ENCODE data around the gene APC.

APC gene

DNA sequence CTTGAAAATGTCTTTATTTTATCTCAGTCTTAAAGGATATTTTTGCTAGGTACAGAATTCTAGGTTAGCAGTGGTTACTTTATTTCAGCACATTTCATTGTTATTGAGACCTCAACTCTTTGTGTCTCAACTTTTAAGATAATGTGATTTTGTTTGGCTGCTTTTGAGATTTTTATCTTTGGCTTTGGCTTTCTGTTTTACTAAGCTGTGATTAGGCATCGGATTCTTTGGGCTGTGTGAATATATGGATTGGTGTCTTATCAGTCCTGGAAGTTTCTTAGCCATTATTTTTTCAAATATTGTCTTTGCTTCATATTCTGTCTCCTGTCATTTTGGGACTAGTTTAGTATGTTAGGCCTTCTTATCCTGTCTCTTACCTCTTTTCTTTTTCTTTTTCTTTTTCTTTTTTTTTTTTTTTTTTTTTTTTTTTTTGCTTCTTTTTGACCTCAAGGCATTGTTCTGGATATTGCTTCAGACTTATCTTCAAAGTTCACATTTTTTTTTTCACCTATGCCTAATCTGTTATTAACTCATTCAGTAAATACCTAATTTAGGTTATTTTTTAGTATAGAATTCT lies 20.1 kb upstream of the APC start:
- 83% methylated on average over 1 of the region's 1 CpG for WGBS
- H3K4me1 ChIP-seq (ENCODE audit: insufficient read depth, low read length): peaks cover 17% of the 10 kb centered on the region
- H3K9me3 ChIP-seq (ENCODE audit: insufficient read depth, low read depth, low read length): no peaks in the 10 kb centered on the region
- H3K9ac ChIP-seq (ENCODE audit: low read depth, low read length): no peak overlapping the region
- no peaks in the 10 kb centered on the region for H3K36me3 ChIP-seq (ENCODE audit: insufficient read depth, low read length)
- H3K27ac ChIP-seq (ENCODE audit: low read depth, low read length): no peak overlapping the region
- H3K4me3 ChIP-seq (ENCODE audit: low read length): no peak overlapping the region
- H3K27me3 ChIP-seq (ENCODE audit: insufficient read depth, low read length): no peaks in the 10 kb centered on the region

DNA sequence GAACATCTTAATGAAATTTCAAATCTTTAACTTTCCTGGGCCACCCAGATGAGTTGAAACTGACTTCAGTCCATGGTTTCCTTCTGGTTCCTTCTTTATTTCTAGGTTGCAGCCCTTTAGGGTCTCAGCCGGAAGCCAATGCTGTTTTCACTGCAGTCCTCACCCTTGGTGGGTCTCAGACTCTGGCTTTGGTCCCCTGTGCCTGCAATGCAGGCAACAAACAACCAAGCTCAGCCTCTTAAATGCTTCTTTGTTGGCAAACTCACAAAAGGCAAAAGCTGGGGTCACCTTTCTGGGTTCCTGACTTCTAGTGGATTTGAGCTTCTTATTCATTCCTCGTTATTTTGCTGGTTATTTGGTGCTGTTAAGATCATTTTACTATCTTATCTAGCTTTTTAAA lies 19.3 kb upstream of the APC start:
- H3K4me3 ChIP-seq (ENCODE audit: low read length): no peak overlapping the region
- no peak overlapping the region for H3K27ac ChIP-seq (ENCODE audit: low read depth, low read length)
- WGBS: 85% methylated on average over 2 of the region's 2 CpGs
- H3K4me1 ChIP-seq (ENCODE audit: insufficient read depth, low read length): peaks cover 17% of the 10 kb centered on the region
- no peaks in the 10 kb centered on the region for H3K36me3 ChIP-seq (ENCODE audit: insufficient read depth, low read length)
- no peaks in the 10 kb centered on the region for H3K9me3 ChIP-seq (ENCODE audit: insufficient read depth, low read depth, low read length)
- H3K9ac ChIP-seq (ENCODE audit: low read depth, low read length): no peak overlapping the region
- H3K27me3 ChIP-seq (ENCODE audit: insufficient read depth, low read length): no peaks in the 10 kb centered on the region

DNA sequence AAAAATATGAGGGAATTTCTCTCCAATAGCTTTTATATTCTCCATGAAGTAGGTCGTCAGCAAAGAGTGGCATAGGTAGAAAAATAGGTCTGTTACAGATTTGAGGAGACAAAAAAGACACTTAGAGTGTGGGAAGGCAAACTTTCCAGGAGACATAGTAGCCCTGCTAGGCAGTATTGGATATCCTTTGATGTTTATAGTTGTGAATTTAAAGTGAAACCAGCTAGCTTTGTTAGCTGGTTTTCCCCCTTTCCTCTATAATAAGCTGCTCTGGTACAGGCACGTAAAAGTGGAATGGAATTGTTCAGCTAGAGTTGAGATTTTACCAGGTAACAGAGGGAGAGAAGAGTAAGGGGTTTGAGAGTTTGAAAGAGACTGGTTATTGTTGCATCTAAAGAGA lies 17.1 kb upstream of the APC start:
- Histone ChIP-seq H3K4me1 (ENCODE audit: insufficient read depth, low read length) (peaks cover 17% of the 10 kb centered on the region), H3K27ac (ENCODE audit: low read depth, low read length) (no peak overlapping the region), H3K9me3 (ENCODE audit: insufficient read depth, low read depth, low read length) (no peaks in the 10 kb centered on the region), H3K9ac (ENCODE audit: low read depth, low read length) (no peak overlapping the region), H3K36me3 (ENCODE audit: insufficient read depth, low read length) (no peaks in the 10 kb centered on the region), H3K27me3 (ENCODE audit: insufficient read depth, low read length) (no peaks in the 10 kb centered on the region), H3K4me3 (ENCODE audit: low read length) (no peak overlapping the region)
- WGBS: 92% methylated on average over 2 of the region's 2 CpGs

DNA sequence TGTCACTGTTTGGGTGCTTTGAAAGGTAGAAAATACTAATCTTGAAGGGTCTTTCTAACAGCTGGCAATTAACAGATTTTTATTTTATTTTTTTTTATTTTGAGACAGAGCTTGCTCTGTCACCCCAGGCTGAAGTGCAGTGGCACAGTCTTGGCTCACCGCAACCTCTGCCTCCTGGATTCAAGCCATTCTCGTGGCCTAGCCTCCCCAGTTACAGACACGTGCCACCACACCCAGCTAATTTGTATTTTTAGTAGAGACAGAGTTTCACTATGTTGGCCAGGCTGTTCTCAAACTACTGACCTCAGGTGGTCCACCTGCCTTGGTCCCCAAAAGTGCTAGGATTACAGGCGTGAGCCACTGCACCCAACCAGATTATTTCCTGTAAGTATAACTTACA lies 12.8 kb upstream of the APC start:
- Histone ChIP-seq H3K27ac (ENCODE audit: low read depth, low read length) (no peak overlapping the region), H3K4me1 (ENCODE audit: insufficient read depth, low read length) (no peaks in the 10 kb centered on the region), H3K4me3 (ENCODE audit: low read length) (no peak overlapping the region), H3K36me3 (ENCODE audit: insufficient read depth, low read length) (no peaks in the 10 kb centered on the region), H3K27me3 (ENCODE audit: insufficient read depth, low read length) (no peaks in the 10 kb centered on the region), H3K9me3 (ENCODE audit: insufficient read depth, low read depth, low read length) (no peaks in the 10 kb centered on the region), H3K9ac (ENCODE audit: low read depth, low read length) (no peak overlapping the region)
- 92% methylated on average over 4 of the region's 4 CpGs for WGBS

DNA sequence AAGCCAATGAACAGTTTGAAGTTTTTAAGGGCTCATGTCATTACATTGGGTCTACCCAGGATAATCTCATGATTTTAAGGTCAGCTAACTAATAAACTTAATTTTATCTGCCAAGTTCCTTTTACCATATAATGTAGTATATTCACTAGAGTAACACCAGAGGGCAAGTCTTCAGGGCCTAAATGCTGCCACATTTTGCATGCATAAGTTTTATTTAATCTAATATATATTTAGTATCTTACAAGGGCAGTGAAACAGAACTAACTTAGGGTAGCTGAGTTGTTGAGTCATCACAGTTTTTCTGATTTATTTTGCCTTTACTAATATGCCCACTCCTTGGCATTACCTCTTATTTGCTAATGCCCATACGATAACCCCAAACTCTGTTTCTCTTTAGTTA lies 8.1 kb upstream of the APC start:
- no peaks in the 10 kb centered on the region for H3K36me3 ChIP-seq (ENCODE audit: insufficient read depth, low read length)
- no peaks in the 10 kb centered on the region for H3K27me3 ChIP-seq (ENCODE audit: insufficient read depth, low read length)
- no peak overlapping the region for H3K9ac ChIP-seq (ENCODE audit: low read depth, low read length)
- no peaks in the 10 kb centered on the region for H3K4me1 ChIP-seq (ENCODE audit: insufficient read depth, low read length)
- no CpG with 5 or more reads among the region's 1 CpG for WGBS
- no peak overlapping the region for H3K27ac ChIP-seq (ENCODE audit: low read depth, low read length)
- no peaks in the 10 kb centered on the region for H3K9me3 ChIP-seq (ENCODE audit: insufficient read depth, low read depth, low read length)
- no peak overlapping the region for H3K4me3 ChIP-seq (ENCODE audit: low read length)

DNA sequence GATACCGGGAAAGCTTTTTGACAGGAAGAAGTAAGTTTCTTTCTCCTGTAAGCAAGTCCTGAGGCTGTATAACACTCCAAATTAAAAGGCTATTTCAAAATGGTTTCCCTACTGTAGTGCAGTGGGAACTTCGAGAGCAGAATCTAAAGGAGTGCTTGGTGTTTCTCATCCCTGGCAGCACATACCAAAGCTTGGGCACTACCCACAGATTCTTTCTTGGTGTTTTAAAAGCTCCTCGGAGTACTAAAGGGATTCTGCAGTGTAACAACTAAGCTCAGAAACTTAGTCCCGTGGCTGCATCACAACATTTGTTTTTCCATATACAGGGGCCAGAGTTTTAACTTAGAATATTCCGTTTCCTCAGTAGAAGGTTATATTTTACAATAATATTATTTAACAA lies 5.6 kb upstream of the APC start:
- no peak overlapping the region for H3K4me3 ChIP-seq (ENCODE audit: low read length)
- no peak overlapping the region for H3K9ac ChIP-seq (ENCODE audit: low read depth, low read length)
- no peaks in the 10 kb centered on the region for H3K9me3 ChIP-seq (ENCODE audit: insufficient read depth, low read depth, low read length)
- H3K36me3 ChIP-seq (ENCODE audit: insufficient read depth, low read length): no peaks in the 10 kb centered on the region
- WGBS: 90% methylated on average over 4 of the region's 5 CpGs
- no peaks in the 10 kb centered on the region for H3K27me3 ChIP-seq (ENCODE audit: insufficient read depth, low read length)
- no peak overlapping the region for H3K27ac ChIP-seq (ENCODE audit: low read depth, low read length)
- peaks cover 4% of the 10 kb centered on the region; the same call in 1 of the 2 replicates for H3K4me1 ChIP-seq (ENCODE audit: insufficient read depth, low read length)

DNA sequence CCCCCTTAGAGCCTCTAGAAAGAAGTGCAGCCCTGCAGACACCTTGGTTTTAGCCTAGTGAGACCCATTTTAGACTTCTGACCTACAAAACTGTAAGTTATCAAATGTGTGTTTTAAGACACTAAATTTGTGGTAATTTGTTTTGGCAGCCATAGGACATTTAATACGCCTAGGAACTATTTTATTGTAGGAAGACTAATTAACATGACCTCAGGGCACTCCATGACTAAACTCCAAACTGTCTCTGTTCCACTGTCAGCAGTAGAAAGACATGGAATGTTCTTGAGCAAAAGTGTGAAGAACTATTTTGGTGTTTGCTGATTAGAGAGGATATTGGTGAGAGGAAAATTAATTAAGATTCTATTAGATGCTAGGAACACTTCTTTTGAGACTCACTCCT lies 4.1 kb upstream of the APC start:
- Histone ChIP-seq H3K27me3 (ENCODE audit: insufficient read depth, low read length) (no peaks in the 10 kb centered on the region), H3K36me3 (ENCODE audit: insufficient read depth, low read length) (no peaks in the 10 kb centered on the region), H3K4me3 (ENCODE audit: low read length) (no peak overlapping the region), H3K9me3 (ENCODE audit: insufficient read depth, low read depth, low read length) (no peaks in the 10 kb centered on the region), H3K27ac (ENCODE audit: low read depth, low read length) (no peak overlapping the region), H3K4me1 (ENCODE audit: insufficient read depth, low read length) (peaks cover 10% of the 10 kb centered on the region; the same call in 1 of the 2 replicates), H3K9ac (ENCODE audit: low read depth, low read length) (no peak overlapping the region)
- 100% methylated on average over 1 of the region's 1 CpG for WGBS

DNA sequence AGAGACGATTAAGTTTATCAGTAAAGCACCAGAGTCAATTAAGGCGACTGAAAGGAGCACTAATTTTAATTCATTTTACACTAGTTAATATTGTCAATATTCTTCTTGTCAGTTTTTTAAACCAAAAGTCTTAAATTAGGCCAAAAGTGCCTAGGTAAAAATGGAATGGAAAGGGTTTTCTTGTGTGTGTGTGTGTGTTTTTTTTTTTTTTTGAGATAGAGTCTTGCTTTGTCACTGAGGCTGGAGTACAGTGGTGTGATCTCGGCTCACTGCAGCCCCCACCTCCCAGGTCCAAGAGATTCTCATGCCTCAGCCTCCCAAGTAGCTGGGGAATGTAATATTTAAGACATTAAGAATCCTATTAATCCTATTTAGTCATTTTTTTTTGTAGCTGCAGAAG lies 3.1 kb upstream of the APC start:
- Histone ChIP-seq H3K36me3 (ENCODE audit: insufficient read depth, low read length) (no peaks in the 10 kb centered on the region), H3K27me3 (ENCODE audit: insufficient read depth, low read length) (no peaks in the 10 kb centered on the region), H3K4me1 (ENCODE audit: insufficient read depth, low read length) (peaks cover 10% of the 10 kb centered on the region; the same call in 1 of the 2 replicates), H3K9me3 (ENCODE audit: insufficient read depth, low read depth, low read length) (no peaks in the 10 kb centered on the region), H3K27ac (ENCODE audit: low read depth, low read length) (no peak overlapping the region), H3K4me3 (ENCODE audit: low read length) (no peak overlapping the region), H3K9ac (ENCODE audit: low read depth, low read length) (no peak overlapping the region)
- WGBS: 100% methylated on average over 1 of the region's 3 CpGs

DNA sequence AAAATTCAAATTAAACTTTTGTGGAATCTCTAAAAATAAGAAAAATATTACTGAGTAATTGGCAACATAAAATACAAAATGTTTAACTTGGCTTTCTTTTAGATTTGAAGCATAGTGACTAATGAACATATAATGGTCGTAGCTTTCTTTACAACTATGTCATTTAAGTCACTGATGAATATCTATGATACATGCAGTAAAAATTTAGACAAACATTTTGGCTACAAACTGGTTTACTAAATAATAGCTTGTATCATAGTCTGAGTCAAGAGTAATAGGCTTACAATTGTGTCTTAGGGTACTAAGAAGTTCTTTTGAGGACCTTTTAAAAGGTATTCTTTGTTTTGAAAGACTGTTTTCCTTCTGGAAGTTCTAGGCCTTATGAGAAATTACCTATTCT lies 2.0 kb upstream of the APC start:
- H3K27me3 ChIP-seq (ENCODE audit: insufficient read depth, low read length): no peaks in the 10 kb centered on the region
- H3K36me3 ChIP-seq (ENCODE audit: insufficient read depth, low read length): no peaks in the 10 kb centered on the region
- H3K4me3 ChIP-seq (ENCODE audit: low read length): no peak overlapping the region
- H3K27ac ChIP-seq (ENCODE audit: low read depth, low read length): no peak overlapping the region
- WGBS: 100% methylated on average over 1 of the region's 1 CpG
- H3K9me3 ChIP-seq (ENCODE audit: insufficient read depth, low read depth, low read length): no peaks in the 10 kb centered on the region
- H3K9ac ChIP-seq (ENCODE audit: low read depth, low read length): no peak overlapping the region
- H3K4me1 ChIP-seq (ENCODE audit: insufficient read depth, low read length): peaks cover 10% of the 10 kb centered on the region; the same call in 1 of the 2 replicates

DNA sequence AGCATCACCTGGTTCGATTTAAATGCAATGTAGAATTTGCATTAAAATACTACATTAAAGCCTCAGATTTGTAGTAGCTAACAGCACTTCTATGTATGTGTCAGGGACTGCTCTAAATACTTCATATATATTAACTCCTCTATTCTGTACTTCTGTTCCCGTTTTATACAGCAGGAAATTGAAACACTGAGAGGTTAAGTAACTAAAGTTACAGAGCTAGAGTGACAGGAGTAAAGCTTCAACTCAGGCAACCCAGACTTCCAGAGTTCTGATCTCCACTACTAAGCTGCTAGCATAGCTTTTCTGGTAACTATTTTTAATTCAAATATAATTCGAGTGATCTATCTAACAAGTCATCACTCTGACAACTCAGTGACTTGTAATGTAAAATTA lies 619 bp upstream of the APC start:
- 57% methylated on average over 1 of the region's 3 CpGs for WGBS
- H3K36me3 ChIP-seq (ENCODE audit: insufficient read depth, low read length): no peaks in the 10 kb centered on the region
- H3K9ac ChIP-seq (ENCODE audit: low read depth, low read length): peak overlapping the region; percentile 40; the same call in 1 of the 2 replicates
- H3K27me3 ChIP-seq (ENCODE audit: insufficient read depth, low read length): no peaks in the 10 kb centered on the region
- H3K9me3 ChIP-seq (ENCODE audit: insufficient read depth, low read depth, low read length): no peaks in the 10 kb centered on the region
- peak overlapping the region; percentile 80 for H3K4me3 ChIP-seq (ENCODE audit: low read length)
- no peak overlapping the region for H3K27ac ChIP-seq (ENCODE audit: low read depth, low read length)
- H3K4me1 ChIP-seq (ENCODE audit: insufficient read depth, low read length): peaks cover 10% of the 10 kb centered on the region; the same call in 1 of the 2 replicates

DNA sequence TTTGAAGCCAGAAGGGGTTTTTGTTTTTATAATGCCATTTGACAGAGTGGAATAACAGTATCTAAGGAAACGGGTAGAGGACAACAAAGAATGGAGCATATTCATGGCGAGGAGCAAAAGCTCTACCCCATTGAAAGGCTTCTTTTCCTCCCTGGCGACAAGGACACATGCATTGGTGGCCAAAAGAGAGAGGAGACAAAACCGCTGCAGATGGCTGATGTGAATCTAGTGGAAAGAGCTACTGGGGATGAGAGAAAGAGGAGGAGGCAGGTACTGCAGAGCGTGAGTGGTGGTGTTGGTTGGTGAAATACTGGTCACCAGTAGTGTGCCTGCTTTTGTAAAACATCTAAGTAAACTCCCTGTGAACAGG lies 491 bp downstream of the APC start:
- Histone ChIP-seq H3K4me1 (ENCODE audit: insufficient read depth, low read length) (peaks cover 10% of the 10 kb centered on the region; the same call in 1 of the 2 replicates), H3K9ac (ENCODE audit: low read depth, low read length) (peak overlapping the region; percentile 42; the same call in 1 of the 2 replicates), H3K9me3 (ENCODE audit: insufficient read depth, low read depth, low read length) (no peaks in the 10 kb centered on the region), H3K36me3 (ENCODE audit: insufficient read depth, low read length) (no peaks in the 10 kb centered on the region), H3K4me3 (ENCODE audit: low read length) (peak overlapping the region; percentile 80), H3K27me3 (ENCODE audit: insufficient read depth, low read length) (no peaks in the 10 kb centered on the region), H3K27ac (ENCODE audit: low read depth, low read length) (peak overlapping the region; percentile 38; the same call in 1 of the 2 replicates)
- WGBS: 9% methylated on average over 5 of the region's 5 CpGs

DNA sequence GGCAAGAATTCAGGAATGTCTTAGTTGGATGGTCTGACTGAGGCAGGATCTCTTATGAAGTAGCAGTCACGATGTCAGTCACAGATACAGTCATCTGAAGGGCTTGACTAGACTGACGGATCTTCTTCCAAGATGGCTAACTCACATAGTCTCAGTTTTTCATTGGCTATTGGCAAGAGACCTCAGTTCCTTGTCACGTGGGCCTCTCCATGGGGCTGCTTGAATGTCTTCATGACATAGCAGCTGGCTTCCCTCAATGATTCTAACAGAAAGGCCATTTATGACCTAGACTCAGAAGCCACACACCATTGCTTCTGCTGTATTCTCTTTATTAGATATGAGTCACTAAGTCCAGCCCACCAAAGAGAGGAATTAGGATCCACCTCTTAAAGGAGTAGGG lies 4.7 kb downstream of the APC start:
- Histone ChIP-seq H3K27me3 (ENCODE audit: insufficient read depth, low read length) (no peaks in the 10 kb centered on the region), H3K4me1 (ENCODE audit: insufficient read depth, low read length) (peaks cover 4% of the 10 kb centered on the region; the same call in 1 of the 2 replicates), H3K36me3 (ENCODE audit: insufficient read depth, low read length) (no peaks in the 10 kb centered on the region), H3K9me3 (ENCODE audit: insufficient read depth, low read depth, low read length) (no peaks in the 10 kb centered on the region), H3K27ac (ENCODE audit: low read depth, low read length) (no peak overlapping the region), H3K9ac (ENCODE audit: low read depth, low read length) (no peak overlapping the region), H3K4me3 (ENCODE audit: low read length) (no peak overlapping the region)
- 92% methylated on average over 3 of the region's 3 CpGs for WGBS
